CD14-positive monocyte (primary cell): ENCODE results near the gene LDAH. TPM values are rescaled to one million over a fixed set of nuclear protein-coding genes. Genes with fewer than 3 reads are reported as not detected.

Source experiments
- DNase-seq, 3 donors: peaks; one replicate each; pipeline ENCODE4 v3.0.0-alpha.2; 2011 to 2022
- H2AFZ ChIP-seq: 2 replicates; pipeline ENCODE4 v1.6.0; 2012; ENCODE audit warnings: mild to moderate bottlenecking, low read depth, low read length, inconsistent platforms; ENCODE audit not compliant: insufficient read depth, poor library complexity, severe bottlenecking
- H3K27ac ChIP-seq, 2 donors: 1 replicate in 1 of 2; 2 replicates in 1 of 2; pipeline ENCODE4 v1.5.1; 2012 to 2013; ENCODE audit warnings: low read length in 2 of 2, control low read depth in 1 of 2, inconsistent platforms in 1 of 2, low read depth in 1 of 2, mild to moderate bottlenecking in 1 of 2
- H3K27me3 ChIP-seq, 2 donors: one replicate each; pipeline versions ENCODE4 v1.6.0 to v1.6.1; 2011 to 2013; ENCODE audit warnings: low read length in 2 of 2; ENCODE audit not compliant: control insufficient read depth in 2 of 2, insufficient read depth in 2 of 2
- H3K36me3 ChIP-seq, 2 donors: replicated peaks in 1 of 2; 1 replicate in 1 of 2; 2 replicates in 1 of 2; pipeline versions ENCODE4 v1.5.1 to v1.6.1; 2012 to 2013; ENCODE audit warnings: low read length in 2 of 2, control low read depth in 1 of 2, inconsistent platforms in 1 of 2, mild to moderate bottlenecking in 1 of 2; ENCODE audit not compliant: insufficient read depth in 2 of 2, control insufficient read depth in 1 of 2
- H3K4me1 ChIP-seq, 2 donors: 1 replicate in 1 of 2; 2 replicates in 1 of 2; pipeline versions ENCODE4 v1.5.1 to v1.6.1; 2012 to 2013; ENCODE audit warnings: low read length in 2 of 2, control low read depth in 1 of 2, inconsistent platforms in 1 of 2, mild to moderate bottlenecking in 1 of 2, moderate library complexity in 1 of 2; ENCODE audit not compliant: insufficient read depth in 2 of 2, control insufficient read depth in 1 of 2
- H3K4me2 ChIP-seq: replicated peaks from 2 replicates; pipeline ENCODE3; 2012; ENCODE audit warnings: low read length, moderate library complexity, mild to moderate bottlenecking; ENCODE audit not compliant: poor library complexity, severe bottlenecking; ENCODE audit errors: extremely low read depth
- H3K4me3 ChIP-seq, 3 experiments: fragments of 200-600 bp in 1 of 3; sonication (generic) in 1 of 3; replicated peaks in 1 of 3; 1 replicate in 2 of 3; 2 replicates in 1 of 3; pipeline ENCODE4 v1.5.1; 2011 to 2013; ENCODE audit warnings: low read length in 3 of 3, mild to moderate bottlenecking in 3 of 3, control low read depth in 2 of 3, low read depth in 2 of 3, inconsistent platforms in 1 of 3, moderate library complexity in 1 of 3
- H3K79me2 ChIP-seq: 2 replicates; pipeline ENCODE4 v1.6.0; 2012; ENCODE audit warnings: mild to moderate bottlenecking, control low read depth, inconsistent platforms, low read length, moderate library complexity; ENCODE audit not compliant: insufficient read depth
- H3K9ac ChIP-seq: 2 replicates; pipeline ENCODE4 v1.6.0; 2017; ENCODE audit warnings: low read length, mild to moderate bottlenecking; ENCODE audit not compliant: insufficient read depth, poor library complexity, severe bottlenecking
- H3K9me3 ChIP-seq, 2 donors: replicated peaks in 1 of 2; 1 replicate in 1 of 2; 2 replicates in 1 of 2; pipeline versions ENCODE4 v1.5.1 to v1.6.1; 2012 to 2013; ENCODE audit warnings: low read length in 2 of 2, control low read depth in 1 of 2; ENCODE audit not compliant: control insufficient read depth in 1 of 2, insufficient read depth in 1 of 2
- H4K20me1 ChIP-seq: 2 replicates; pipeline ENCODE4 v1.6.0; 2012; ENCODE audit warnings: mild to moderate bottlenecking, low read length, control low read depth, moderate library complexity; ENCODE audit not compliant: insufficient read depth
- H3K27ac Mint-ChIP-seq, 7 donors: one replicate each; pipeline ENCODE4 v1.8.0; 2020; ENCODE audit warnings: mild to moderate bottlenecking in 7 of 7, mixed read lengths in 7 of 7, moderate library complexity in 6 of 7, inconsistent platforms in 2 of 7
- H3K27me3 Mint-ChIP-seq, 3 donors: one replicate each; pipeline ENCODE4 v1.8.0; 2021 to 2022; ENCODE audit warnings: low read depth in 3 of 3, mild to moderate bottlenecking in 3 of 3, mixed read lengths in 3 of 3, moderate library complexity in 3 of 3, inconsistent platforms in 1 of 3
- H3K36me3 Mint-ChIP-seq, 2 donors: one replicate each; pipeline ENCODE4 v1.8.0; 2020; ENCODE audit warnings: mixed read lengths in 2 of 2, inconsistent platforms in 1 of 2, mild to moderate bottlenecking in 1 of 2
- H3K4me1 Mint-ChIP-seq: one replicate; pipeline ENCODE4 v1.8.0; 2020; ENCODE audit warnings: mild to moderate bottlenecking, mixed read lengths
- H3K4me3 Mint-ChIP-seq, 2 donors: one replicate each; pipeline ENCODE4 v1.8.0; 2020; ENCODE audit warnings: mild to moderate bottlenecking in 2 of 2, mixed read lengths in 2 of 2, moderate library complexity in 1 of 2
- H3K9me3 Mint-ChIP-seq, 7 donors: one replicate each; pipeline ENCODE4 v1.8.0; 2020 to 2022; ENCODE audit warnings: mixed read lengths in 7 of 7, mild to moderate bottlenecking in 6 of 7, moderate library complexity in 6 of 7, inconsistent platforms in 2 of 7
- CTCF ChIP-seq: fragments of 200-600 bp; IDR thresholded peaks from one replicate; pipeline ENCODE4 v1.8.0; 2022; ENCODE audit warnings: antibody characterized with exemption, mild to moderate bottlenecking
- WGBS: methylation state at CpG from one replicate; pipeline ENCODE4 v1.1.5; 2013; ENCODE audit warnings: missing lambda C conversion rate; ENCODE audit not compliant: insufficient coverage; 5-methylcytosine and 5-hydroxymethylcytosine counted together
- intact Hi-C, 2 donors: fragments of 100-400 bp; cut with micrococcal nuclease; formaldehyde crosslinking; loops; one replicate each; pipeline versions ENCODE4 v1.15.0 to v1.15.1; 2023
- polyA plus RNA-seq, 3 donors: library from polyadenylated mRNA; depleted of rRNA in 1 of 3; unstranded in 2 of 3; stranded (reverse) in 1 of 3; fragments of 300-500 nt in 2 of 3; fragments of >200 nt in 1 of 3; fragmentation: Illumina TruSeq in 2 of 3; gene quantifications; 1 replicate in 2 of 3; 2 replicates in 1 of 3; pipeline ENCODE4 v1.2.3, GENCODE V29; 2012 to 2021

The LDAH gene
- polyA plus RNA-seq, 3 donors: 3.7 to 5.7 (median 5.0) TPM

GRCh38 chr2:20762945-20763683 is 59.8 kb downstream of the LDAH start:
- Mint-ChIP-seq H3K4me3 (no peak overlapping the region), H3K36me3 (peaks cover 7 to 23% of the 10 kb centered on the region in 2 donors), H3K4me1 (no peaks in the 10 kb centered on the region), H3K9me3 (peaks cover 3 to 17% (median 3%) of the 10 kb centered on the region in 7 donors), H3K27ac (no peak overlapping the region), H3K27me3 (no peaks in the 10 kb centered on the region)
- Histone ChIP-seq H3K4me2 (no peak overlapping the region), H3K27ac (no peak overlapping the region), H2AFZ (no peak overlapping the region), H3K9me3 (peaks cover 0 to 20% of the 10 kb centered on the region in 2 donors), H3K9ac (no peak overlapping the region), H3K79me2 (no peaks in the 10 kb centered on the region), H3K4me3 (no peak overlapping the region), H3K36me3 (peaks cover 0 to 16% of the 10 kb centered on the region in 2 donors), H3K27me3 (no peaks in the 10 kb centered on the region), H3K4me1 (no peaks in the 10 kb centered on the region), H4K20me1 (no peaks in the 10 kb centered on the region)
- DNase-seq: no peak
- intact Hi-C loops: no loop called here
- no CpG with 5 or more reads among the region's 2 CpGs for WGBS
- no peak for TF ChIP-seq CTCF

- Histone ChIP-seq H3K4me2 (no peak overlapping the region), H3K4me3 (no peak overlapping the region), H3K4me1 (no peaks in the 10 kb centered on the region), H3K9ac (no peak overlapping the region), H3K79me2 (no peaks in the 10 kb centered on the region), H4K20me1 (no peaks in the 10 kb centered on the region), H2AFZ (no peak overlapping the region), H3K27ac (no peak overlapping the region), H3K36me3 (peaks cover 0 to 8% of the 10 kb centered on the region in 2 donors), H3K9me3 (peaks cover 0 to 5% of the 10 kb centered on the region in 2 donors), H3K27me3 (no peaks in the 10 kb centered on the region)
- H3K27me3 Mint-ChIP-seq: no peaks in the 10 kb centered on the region
- intact Hi-C loops: no loop called here
- H3K4me1 Mint-ChIP-seq: no peaks in the 10 kb centered on the region
- no peak overlapping the region for H3K4me3 Mint-ChIP-seq
- no peak for DNase-seq
- H3K9me3 Mint-ChIP-seq: peaks cover 0 to 4% (median 0%) of the 10 kb centered on the region in 7 donors
- H3K27ac Mint-ChIP-seq: no peak overlapping the region
- H3K36me3 Mint-ChIP-seq: peaks cover 7 to 17% of the 10 kb centered on the region in 2 donors
- WGBS: 100% methylated on average over 1 of the region's 2 CpGs
- TF ChIP-seq CTCF: no peak
Observed at GRCh38 chr2:20759487-20759886, 63.4 kb downstream of the LDAH start.
